WTC11 (cell line): ENCODE measurements around the gene CYTH3. TPM values are rescaled to one million over a fixed set of nuclear protein-coding genes. Genes with fewer than 3 reads are reported as not detected.

Source experiments
- ATAC-seq: fragments of 200-7000 bp; cut with Tn5 transposase; 2 replicates; pipeline ENCODE4 v1.10.0; 2021; ENCODE audit warnings: mild to moderate bottlenecking, moderate library complexity
- CTCF ChIA-PET: fragments of 300-600 bp; sonication (Branson Sonifier 250); formaldehyde crosslinking; loops from one replicate; lab custom pipeline; 2021; ENCODE audit warnings: antibody characterized with exemption; lab: Charles Lee
- POLR2A ChIA-PET: fragments of 350-600 bp; sonication (Branson Sonifier 250); formaldehyde crosslinking; loops from one replicate; lab custom pipeline; 2021; ENCODE audit warnings: antibody characterized with exemption; lab: Charles Lee
- DNase-seq: peaks from one replicate; pipeline ENCODE4 v3.0.0; 2021; ENCODE audit warnings: low spot score
- H3K27ac Mint-ChIP-seq: 2 replicates; pipeline ENCODE4 v1.8.0; 2021; ENCODE audit warnings: mixed read lengths
- H3K27me3 Mint-ChIP-seq: 2 replicates; pipeline ENCODE4 v1.8.0; 2021; ENCODE audit warnings: low read depth, mild to moderate bottlenecking, moderate library complexity, mixed read lengths
- H3K36me3 Mint-ChIP-seq: 2 replicates; pipeline ENCODE4 v1.8.0; 2021; ENCODE audit warnings: mixed read lengths
- H3K4me1 Mint-ChIP-seq: 2 replicates; pipeline ENCODE4 v1.8.0; 2022; ENCODE audit warnings: mixed read lengths
- H3K4me3 Mint-ChIP-seq: 2 replicates; pipeline ENCODE4 v1.8.0; 2021; ENCODE audit warnings: mild to moderate bottlenecking, moderate library complexity, mixed read lengths
- H3K9me3 Mint-ChIP-seq: 2 replicates; pipeline ENCODE4 v1.8.0; 2021; ENCODE audit warnings: mixed read lengths
- AFF4 ChIP-seq: sonication (generic); formaldehyde crosslinking; IDR thresholded peaks from 2 replicates; pipeline ENCODE4 v1.8.1; 2023; ENCODE audit warnings: mild to moderate bottlenecking, missing genetic modification reagents, borderline replicate concordance
- ARID4B ChIP-seq: sonication (generic); formaldehyde crosslinking; IDR thresholded peaks from 2 replicates; pipeline ENCODE4 v1.8.0; 2023; ENCODE audit warnings: missing genetic modification reagents, mild to moderate bottlenecking, borderline replicate concordance
- CREB1 ChIP-seq: sonication (generic); formaldehyde crosslinking; IDR thresholded peaks from 2 replicates; pipeline ENCODE4 v1.8.0; 2023; ENCODE audit warnings: mild to moderate bottlenecking, missing genetic modification reagents
- IRF1 ChIP-seq: sonication (generic); formaldehyde crosslinking; IDR thresholded peaks from 2 replicates; pipeline ENCODE4 v1.8.0; 2023; ENCODE audit warnings: missing genetic modification reagents
- MAX ChIP-seq: sonication (generic); formaldehyde crosslinking; IDR thresholded peaks from 2 replicates; pipeline ENCODE4 v1.8.0; 2022; ENCODE audit warnings: mild to moderate bottlenecking, missing genetic modification reagents
- NFATC4 ChIP-seq: fragments of 250-450 bp; sonication (Bioruptor Pico); IDR thresholded peaks from 2 replicates; pipeline ENCODE4 v1.9.0; 2021; ENCODE audit warnings: mild to moderate bottlenecking
- NFYB ChIP-seq: sonication (generic); formaldehyde crosslinking; conservative IDR thresholded peaks from 2 replicates; pipeline ENCODE4 v1.8.0; 2022; ENCODE audit warnings: low read depth, missing genetic modification reagents
- STAT6 ChIP-seq: sonication (generic); formaldehyde crosslinking; conservative IDR thresholded peaks from 2 replicates; pipeline ENCODE4 v1.8.1; 2023; ENCODE audit warnings: mild to moderate bottlenecking, low read depth, missing genetic modification reagents, moderate library complexity
- TEAD4 ChIP-seq: sonication (generic); formaldehyde crosslinking; IDR thresholded peaks from 2 replicates; pipeline ENCODE4 v1.8.0; 2022; ENCODE audit warnings: mild to moderate bottlenecking, missing genetic modification reagents
- ZBTB43 ChIP-seq: sonication (generic); formaldehyde crosslinking; IDR thresholded peaks from 2 replicates; pipeline ENCODE4 v1.8.1; 2023; ENCODE audit warnings: mild to moderate bottlenecking, missing genetic modification reagents
- ZMAT4 ChIP-seq: fragments of 250-450 bp; sonication (Bioruptor Pico); IDR thresholded peaks from 2 replicates; pipeline ENCODE4 v1.9.0; 2021; ENCODE audit warnings: mild to moderate bottlenecking
- ZNF121 ChIP-seq: sonication (generic); formaldehyde crosslinking; IDR thresholded peaks from 2 replicates; pipeline ENCODE4 v1.8.0; 2023; ENCODE audit warnings: missing genetic modification reagents
- ZNF263 ChIP-seq: sonication (generic); formaldehyde crosslinking; IDR thresholded peaks from 2 replicates; pipeline ENCODE4 v1.8.1; 2022; ENCODE audit warnings: low read depth, mild to moderate bottlenecking, moderate library complexity, missing genetic modification reagents
- ZNF425 ChIP-seq: fragments of 250-450 bp; sonication (Bioruptor Pico); conservative IDR thresholded peaks from 2 replicates; pipeline ENCODE4 v1.9.0; 2021; ENCODE audit warnings: mild to moderate bottlenecking
- ZSCAN18 ChIP-seq: fragments of 250-450 bp; sonication (Bioruptor Pico); IDR thresholded peaks from 2 replicates; pipeline ENCODE4 v2.1.2; 2022; ENCODE audit warnings: mild to moderate bottlenecking, moderate library complexity
- total RNA-seq: library from RNA; stranded (reverse); gene quantifications from 3 replicates; pipeline ENCODE4 v1.2.3, GENCODE V29; 2021

The CYTH3 gene
- total RNA-seq, 1 experiment from 2014 or later, result 13.2 TPM

- Mint-ChIP-seq H3K9me3 (no peaks in the 10 kb centered on the region), H3K4me3 (no peak overlapping the region), H3K27me3 (no peaks in the 10 kb centered on the region), H3K4me1 (peaks cover 37% of the 10 kb centered on the region), H3K27ac (no peak overlapping the region), H3K36me3 (no peaks in the 10 kb centered on the region)
- ChIA-PET POLR2A (interaction anchor here (0.6 to 0.7 kb wide), 2 partner anchors 70 to 379 kb away, joined by 3 to 5 read pairs; no protein-coding TSS in a partner anchor), CTCF (no interaction called here)
- DNase-seq (no peak), ATAC-seq (no peak)
- TF ChIP-seq ARID4B, result no peak
- no peak for TF ChIP-seq AFF4
- TF ChIP-seq ZNF121, result no peak
- TF ChIP-seq ZNF425 (CRISPR knock-in tag), result no peak
- no peak for TF ChIP-seq IRF1 (CRISPR knock-in tag)
- no peak for TF ChIP-seq CREB1
- no peak for TF ChIP-seq STAT6
- no peak for TF ChIP-seq ZNF263
- TF ChIP-seq ZSCAN18, result no peak
- no peak for TF ChIP-seq ZBTB43 (CRISPR knock-in tag)
- TF ChIP-seq TEAD4 (CRISPR knock-in tag), result no peak
- TF ChIP-seq ZMAT4 (CRISPR knock-in tag), result no peak
- no peak for TF ChIP-seq MAX (CRISPR knock-in tag)
- no peak for TF ChIP-seq NFYB (CRISPR knock-in tag)
- no peak for TF ChIP-seq NFATC4 (CRISPR knock-in tag)
These were observed 29.9 kb downstream of the CYTH3 start for GRCh38 chr7:6242561-6242960.
